ENCODE data around the gene TCFL5. TPM values are rescaled to one million over a fixed set of nuclear protein-coding genes. Genes with fewer than 3 reads are reported as not detected.
"Not testable (repeated sequence)": the region's sequence is repeated elsewhere in the genome, so short reads cannot be mapped to it uniquely, and the experiment has no call there.

TCFL5 gene
- total RNA-seq, 1 donor from 2014 or later, result 1.1 TPM

DNA sequence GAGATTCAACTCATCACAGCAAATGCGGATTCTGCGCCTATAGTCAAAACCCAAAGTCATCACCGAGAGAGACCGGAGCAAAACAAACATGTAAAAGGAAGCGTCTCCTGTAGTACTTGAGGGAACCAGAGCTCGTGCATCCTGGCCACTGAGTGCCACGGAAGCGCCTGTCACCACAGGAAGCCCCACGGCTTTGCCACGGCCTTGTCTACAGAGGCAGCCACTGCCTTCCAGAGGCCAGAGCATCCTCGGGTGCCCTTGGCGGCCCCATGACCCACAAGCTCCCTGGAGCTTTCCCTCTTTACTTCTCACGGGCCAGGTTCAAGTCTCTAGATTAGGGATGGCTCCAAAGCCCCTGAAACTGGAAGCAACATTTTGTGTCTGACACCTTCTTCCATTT is 7.5 kb downstream of the TCFL5 start:
- H3K4me3 ChIP-seq, result no peak overlapping the region
- TF ChIP-seq, protein P1, sequence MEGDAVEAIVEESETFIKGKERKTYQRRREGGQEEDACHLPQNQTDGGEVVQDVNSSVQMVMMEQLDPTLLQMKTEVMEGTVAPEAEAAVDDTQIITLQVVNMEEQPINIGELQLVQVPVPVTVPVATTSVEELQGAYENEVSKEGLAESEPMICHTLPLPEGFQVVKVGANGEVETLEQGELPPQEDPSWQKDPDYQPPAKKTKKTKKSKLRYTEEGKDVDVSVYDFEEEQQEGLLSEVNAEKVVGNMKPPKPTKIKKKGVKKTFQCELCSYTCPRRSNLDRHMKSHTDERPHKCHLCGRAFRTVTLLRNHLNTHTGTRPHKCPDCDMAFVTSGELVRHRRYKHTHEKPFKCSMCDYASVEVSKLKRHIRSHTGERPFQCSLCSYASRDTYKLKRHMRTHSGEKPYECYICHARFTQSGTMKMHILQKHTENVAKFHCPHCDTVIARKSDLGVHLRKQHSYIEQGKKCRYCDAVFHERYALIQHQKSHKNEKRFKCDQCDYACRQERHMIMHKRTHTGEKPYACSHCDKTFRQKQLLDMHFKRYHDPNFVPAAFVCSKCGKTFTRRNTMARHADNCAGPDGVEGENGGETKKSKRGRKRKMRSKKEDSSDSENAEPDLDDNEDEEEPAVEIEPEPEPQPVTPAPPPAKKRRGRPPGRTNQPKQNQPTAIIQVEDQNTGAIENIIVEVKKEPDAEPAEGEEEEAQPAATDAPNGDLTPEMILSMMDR (IDR thresholded peaks at IDR 0.05), result no peak
- no peak overlapping the region for H3K27ac ChIP-seq
- intact Hi-C loops (cut with DNase I), result no loop called here
- peaks cover 3 to 28% of the 10 kb centered on the region in 2 donors for H3K36me3 ChIP-seq
- no peaks in the 10 kb centered on the region for H3K9me3 ChIP-seq
- no peaks in the 10 kb centered on the region for H3K4me1 ChIP-seq
- H3K27me3 ChIP-seq, result no peaks in the 10 kb centered on the region
- DNase-seq (ENCODE audit: low spot score in 2 of 2), result no peak

DNA sequence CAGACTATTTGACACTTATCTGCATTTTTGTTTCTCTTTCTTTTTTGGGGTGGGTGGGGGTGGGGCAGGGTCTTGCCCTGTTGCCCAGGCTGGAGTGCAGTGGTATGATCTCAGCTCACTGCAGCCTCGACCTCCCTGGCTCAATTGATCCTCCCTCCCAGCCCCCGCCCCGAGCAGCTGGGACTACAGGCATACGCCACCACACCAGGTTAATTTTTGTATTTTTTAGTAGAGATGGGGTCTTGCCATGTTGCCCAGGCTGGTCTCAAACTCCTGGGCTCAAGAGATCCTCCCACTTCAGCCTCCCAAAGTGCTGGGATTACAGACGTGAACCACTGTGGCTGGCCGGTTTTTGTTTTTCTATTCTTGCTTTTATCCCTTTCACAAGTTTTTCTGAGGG is 8.3 kb downstream of the TCFL5 start:
- H3K27ac ChIP-seq; H3K9me3 ChIP-seq; DNase-seq (ENCODE audit: low spot score in 2 of 2); intact Hi-C loops (cut with DNase I); H3K4me3 ChIP-seq; H3K27me3 ChIP-seq; H3K4me1 ChIP-seq: not testable (repeated sequence)
- peaks cover 3 to 28% of the 10 kb centered on the region in 2 donors for H3K36me3 ChIP-seq

DNA sequence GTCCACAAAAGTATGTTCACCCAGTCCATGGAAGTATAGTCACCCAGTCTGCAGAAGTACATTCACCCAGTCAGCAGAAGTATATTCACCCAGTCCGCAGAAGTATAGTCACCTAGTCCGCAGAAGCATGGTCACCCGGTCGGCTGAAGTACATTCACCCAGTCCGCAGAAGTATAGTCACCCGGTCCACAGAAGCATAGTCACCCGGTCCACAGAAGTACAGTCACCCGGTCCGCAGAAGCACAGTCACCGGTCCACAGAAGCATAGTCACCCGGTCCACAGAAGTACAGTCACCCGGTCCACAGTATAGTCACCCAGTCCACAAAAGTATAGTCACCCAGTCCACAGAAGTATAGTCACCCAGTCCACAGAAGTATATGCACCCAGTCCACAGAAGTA is 8.8 kb downstream of the TCFL5 start:
- intact Hi-C loops (cut with DNase I), result no loop called here
- H3K36me3 ChIP-seq, result peaks cover 3 to 28% of the 10 kb centered on the region in 2 donors

DNA sequence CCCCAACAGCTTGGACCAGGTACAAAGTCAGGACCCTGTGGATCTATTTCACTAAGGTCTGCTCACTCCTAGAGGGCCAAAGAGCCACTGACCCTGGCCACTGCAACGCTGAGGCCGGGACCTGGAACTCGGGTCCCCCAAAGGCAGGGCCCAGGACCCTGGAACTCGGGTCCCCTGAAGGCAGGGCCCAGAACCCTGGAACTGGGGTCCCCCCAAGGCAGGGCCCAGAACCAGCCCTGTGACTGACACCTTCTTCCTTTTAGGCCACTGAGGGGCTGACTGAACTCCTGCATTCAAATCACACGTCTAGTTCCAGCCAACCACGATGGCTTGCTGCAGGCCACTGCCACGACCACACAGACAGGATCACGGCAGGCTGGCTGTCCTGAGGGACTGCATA is 9.4 kb downstream of the TCFL5 start:
- intact Hi-C loops (cut with DNase I), result no loop called here
- H3K9me3 ChIP-seq, result no peaks in the 10 kb centered on the region
- no peaks in the 10 kb centered on the region for H3K4me1 ChIP-seq
- no peaks in the 10 kb centered on the region for H3K27me3 ChIP-seq
- DNase-seq (ENCODE audit: low spot score in 2 of 2), result no peak
- H3K36me3 ChIP-seq, result peaks cover 3 to 26% of the 10 kb centered on the region in 2 donors
- no peak overlapping the region for H3K4me3 ChIP-seq
- no peak overlapping the region for H3K27ac ChIP-seq
- TF ChIP-seq, protein P1 (IDR thresholded peaks at IDR 0.05), result no peak

More for the DNA sequence above, 8.8 kb downstream of the TCFL5 start:
- H3K27ac ChIP-seq, result no peak overlapping the region
- no peak for DNase-seq (ENCODE audit: low spot score in 2 of 2)
- H3K27me3 ChIP-seq, result no peaks in the 10 kb centered on the region
- no peaks in the 10 kb centered on the region for H3K9me3 ChIP-seq
- TF ChIP-seq, protein P1 (IDR thresholded peaks at IDR 0.05), result no peak
- H3K4me1 ChIP-seq, result no peaks in the 10 kb centered on the region
- H3K4me3 ChIP-seq, result no peak overlapping the region

DNA sequence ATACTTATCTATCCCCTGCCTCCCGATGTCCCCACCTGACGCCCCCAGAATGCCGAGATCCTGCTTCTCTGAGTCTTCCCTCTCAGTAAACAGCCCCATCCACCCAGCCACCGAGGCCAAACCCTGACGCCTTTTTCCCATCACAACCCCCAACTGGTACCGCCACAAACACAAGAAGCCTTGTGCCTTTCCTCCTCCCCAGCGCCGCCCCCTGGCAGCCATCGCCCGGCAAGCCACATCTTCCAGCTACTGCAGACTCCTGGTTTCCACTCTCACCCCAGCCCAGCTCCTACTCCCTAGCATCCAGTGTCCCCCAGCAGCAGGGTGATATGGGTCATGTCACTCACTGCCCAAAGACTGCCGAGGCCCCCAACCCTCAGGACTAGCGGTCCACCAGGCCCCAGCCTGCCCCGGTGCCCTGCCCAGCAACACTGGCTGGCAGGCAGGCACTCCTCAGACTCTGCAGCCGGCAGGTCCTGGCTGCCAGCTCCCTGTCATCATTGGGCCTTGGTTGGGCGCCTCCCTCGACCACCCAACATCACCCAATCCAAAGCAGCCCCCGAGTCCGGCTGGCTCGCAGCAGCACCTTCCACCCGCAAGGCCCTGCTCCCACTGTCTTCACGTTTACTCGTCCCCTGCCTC is 11.2 kb downstream of the TCFL5 start:
- DNase-seq (ENCODE audit: low spot score in 2 of 2), result no peak

DNA sequence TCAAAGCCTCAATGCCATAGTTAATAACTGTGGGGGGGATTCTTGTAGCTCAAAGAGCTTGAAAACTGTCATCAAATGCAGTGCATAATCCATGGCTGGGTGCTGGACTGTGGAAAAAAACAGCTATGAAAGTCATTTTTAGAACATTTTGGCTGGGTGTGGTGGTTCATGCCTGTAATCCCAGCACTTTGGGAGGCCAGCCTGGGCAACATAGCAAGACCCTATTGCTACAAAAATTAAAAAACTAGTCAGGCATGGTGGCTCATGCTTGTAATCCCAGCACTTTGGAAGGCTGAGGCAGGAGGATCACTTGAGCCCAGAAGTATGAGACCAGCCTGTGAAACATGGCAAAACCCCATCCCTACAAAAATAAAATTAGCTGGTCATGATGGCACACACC is 12.2 kb downstream of the TCFL5 start:
- H3K4me1 ChIP-seq, result no peaks in the 10 kb centered on the region
- intact Hi-C loops (cut with DNase I), result no loop called here
- DNase-seq (ENCODE audit: low spot score in 2 of 2), result no peak
- no peaks in the 10 kb centered on the region for H3K9me3 ChIP-seq
- TF ChIP-seq, protein P1 (IDR thresholded peaks at IDR 0.05), result no peak
- H3K27me3 ChIP-seq, result no peaks in the 10 kb centered on the region
- H3K27ac ChIP-seq, result no peak overlapping the region
- peaks cover 6 to 30% of the 10 kb centered on the region in 2 donors for H3K36me3 ChIP-seq
- H3K4me3 ChIP-seq, result no peak overlapping the region

More for the DNA sequence above, 11.2 kb downstream of the TCFL5 start:
- intact Hi-C loops (cut with DNase I), result no loop called here
- Histone ChIP-seq H3K27me3 (no peaks in the 10 kb centered on the region), H3K36me3 (peaks cover 5 to 27% of the 10 kb centered on the region in 2 donors), H3K4me1 (no peaks in the 10 kb centered on the region), H3K4me3 (no peak overlapping the region), H3K9me3 (no peaks in the 10 kb centered on the region), H3K27ac (no peak overlapping the region)
- TF ChIP-seq, protein P1 (IDR thresholded peaks at IDR 0.05), result no peak

DNA sequence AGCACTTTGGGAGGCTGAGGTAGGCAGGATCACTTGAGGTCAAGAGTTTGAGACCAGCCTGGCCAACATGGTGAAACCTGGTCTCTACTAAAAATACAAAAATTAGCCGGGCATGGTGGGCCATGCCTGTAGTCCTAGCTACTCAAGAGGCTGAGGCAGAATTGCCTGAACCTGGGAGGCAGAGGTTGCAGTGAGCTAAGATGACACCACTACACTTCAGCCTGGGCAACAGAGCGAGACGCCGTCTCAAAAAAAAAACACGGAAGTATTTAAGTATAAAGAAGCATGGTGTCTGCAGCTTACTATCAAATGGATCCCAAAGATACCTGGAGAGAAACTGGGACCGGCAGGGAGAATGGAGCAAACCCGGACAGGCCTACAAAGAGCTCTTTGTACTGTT is 12.7 kb downstream of the TCFL5 start:
- H3K27me3 ChIP-seq; H3K4me1 ChIP-seq; intact Hi-C loops (cut with DNase I); DNase-seq (ENCODE audit: low spot score in 2 of 2); H3K27ac ChIP-seq; H3K9me3 ChIP-seq; H3K4me3 ChIP-seq: not testable (repeated sequence)
- peaks cover 6 to 27% of the 10 kb centered on the region in 2 donors for H3K36me3 ChIP-seq
